HG03460 (cell line): ENCODE data around the gene ACOXL.

ENCODE experiments used
- ATAC-seq: cut with Tn5 transposase; IDR thresholded peaks from one replicate; pipeline ENCODE4 v1.9.1; 2021; ENCODE audit not compliant: unreplicated experiment

Gene ACOXL

DNA sequence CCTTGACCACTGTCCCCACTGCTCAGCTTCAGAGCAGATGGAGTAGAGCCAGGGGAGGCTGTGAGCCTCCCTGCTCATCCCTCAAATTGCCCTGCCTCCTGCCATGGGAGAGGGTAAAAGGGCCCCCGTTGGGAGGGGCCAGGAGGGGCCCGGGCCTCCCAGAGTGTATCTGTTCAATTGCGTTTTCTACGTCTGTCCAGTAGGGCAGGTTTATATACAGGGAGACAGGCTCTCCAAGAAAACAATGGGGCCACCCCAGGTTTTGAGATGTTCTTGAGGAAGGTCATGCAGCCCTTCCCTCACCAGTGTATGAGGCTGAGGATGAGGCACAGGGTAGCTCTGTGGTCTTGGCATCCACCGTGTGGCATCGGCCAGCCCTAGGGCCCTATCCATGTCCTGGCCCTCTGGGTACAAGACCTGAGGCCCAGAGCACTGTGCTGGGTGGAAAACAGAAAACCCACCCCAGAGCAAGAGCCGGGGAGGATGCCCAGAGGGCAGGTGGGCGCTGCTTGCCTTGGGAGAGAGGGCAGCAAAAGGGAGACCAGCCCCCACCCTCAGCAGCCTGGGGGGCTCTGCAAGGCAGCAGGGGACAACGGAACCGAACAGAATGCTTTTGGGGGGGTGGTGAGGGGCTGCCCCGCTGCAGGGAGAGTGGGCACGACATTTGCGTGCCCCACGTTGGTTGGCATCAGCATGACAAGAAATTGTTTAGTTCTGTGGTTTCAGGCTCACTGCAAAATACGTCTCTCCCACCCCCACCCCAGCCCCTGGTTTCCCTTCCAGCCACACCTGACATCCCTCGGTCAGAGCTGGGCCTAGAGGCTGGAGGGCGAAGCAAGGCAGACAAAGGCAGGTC lies 141.5 kb downstream of the ACOXL start:
- no peak for ATAC-seq

GRCh38 chr2:110874453-110875383 lies 142.3 kb downstream of the ACOXL start:
- no peak for ATAC-seq

DNA sequence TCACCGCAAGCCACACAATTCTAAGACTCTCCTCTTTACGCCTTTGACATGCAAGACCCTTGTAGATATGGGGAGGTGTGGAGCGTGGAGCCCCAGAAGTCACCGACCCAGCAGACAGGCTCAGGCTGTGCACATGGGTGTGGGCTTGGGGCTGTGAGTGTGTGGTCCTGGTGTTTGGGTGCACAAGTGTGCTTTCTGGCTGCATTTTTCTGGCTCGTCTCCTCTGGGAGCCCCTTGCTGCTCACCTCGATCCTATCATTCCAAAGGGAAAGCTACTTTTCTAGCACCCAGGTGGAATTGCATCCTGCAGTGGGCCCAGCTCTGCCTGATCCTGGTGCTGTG lies 143.0 kb downstream of the ACOXL start:
- no peak for ATAC-seq

- ATAC-seq, result no peak
These were observed 144.0 kb downstream of the ACOXL start for GRCh38 chr2:110876167-110876999.

DNA sequence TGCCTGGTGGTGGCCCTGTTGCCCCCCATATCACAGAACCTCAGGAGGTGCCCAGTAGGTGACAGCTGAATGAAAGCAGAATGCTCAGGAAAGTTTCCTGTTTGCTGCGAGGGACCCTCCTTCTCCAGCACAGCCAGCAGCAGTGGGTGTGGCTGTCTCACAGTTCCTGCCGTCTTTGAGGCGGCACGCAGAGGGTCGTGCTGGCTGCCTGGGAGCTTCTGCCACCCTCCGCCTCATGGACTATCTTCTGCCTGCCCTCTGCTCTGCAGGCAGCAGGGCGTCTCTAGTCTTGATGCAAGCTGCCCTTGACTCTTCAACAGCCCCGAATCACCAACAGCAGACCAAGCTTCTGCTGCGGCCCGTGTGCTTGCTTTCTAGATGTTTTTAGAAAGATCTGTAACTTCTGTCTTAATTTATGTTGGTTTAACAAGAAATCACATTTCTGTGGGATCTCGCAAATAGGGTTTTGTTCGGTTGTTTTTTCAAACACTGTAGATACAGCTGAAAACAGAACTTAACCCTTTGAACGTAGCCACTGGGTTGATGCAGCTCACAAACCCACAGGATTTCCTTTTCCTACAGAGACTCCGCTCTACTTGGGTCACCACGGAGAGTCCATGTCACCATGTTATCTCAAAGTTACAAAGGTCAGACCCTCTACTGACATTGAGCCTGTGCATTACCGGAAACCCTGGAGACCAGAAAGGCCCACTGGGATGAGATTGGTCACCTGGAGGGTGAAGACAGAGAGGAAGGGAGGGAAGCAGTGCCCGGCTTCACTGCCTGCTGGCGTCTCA lies 144.9 kb downstream of the ACOXL start:
- no peak for ATAC-seq

- ATAC-seq, result no peak
These were observed 145.8 kb downstream of the ACOXL start for GRCh38 chr2:110878150-110878549.

- ATAC-seq, result peak; percentile 83
These were observed 149.5 kb downstream of the ACOXL start for GRCh38 chr2:110881908-110882307.

- ATAC-seq, result no peak
These were observed 151.0 kb downstream of the ACOXL start for GRCh38 chr2:110883406-110883805.

GRCh38 chr2:110885256-110885655 lies 152.9 kb downstream of the ACOXL start:
- ATAC-seq, result no peak

DNA sequence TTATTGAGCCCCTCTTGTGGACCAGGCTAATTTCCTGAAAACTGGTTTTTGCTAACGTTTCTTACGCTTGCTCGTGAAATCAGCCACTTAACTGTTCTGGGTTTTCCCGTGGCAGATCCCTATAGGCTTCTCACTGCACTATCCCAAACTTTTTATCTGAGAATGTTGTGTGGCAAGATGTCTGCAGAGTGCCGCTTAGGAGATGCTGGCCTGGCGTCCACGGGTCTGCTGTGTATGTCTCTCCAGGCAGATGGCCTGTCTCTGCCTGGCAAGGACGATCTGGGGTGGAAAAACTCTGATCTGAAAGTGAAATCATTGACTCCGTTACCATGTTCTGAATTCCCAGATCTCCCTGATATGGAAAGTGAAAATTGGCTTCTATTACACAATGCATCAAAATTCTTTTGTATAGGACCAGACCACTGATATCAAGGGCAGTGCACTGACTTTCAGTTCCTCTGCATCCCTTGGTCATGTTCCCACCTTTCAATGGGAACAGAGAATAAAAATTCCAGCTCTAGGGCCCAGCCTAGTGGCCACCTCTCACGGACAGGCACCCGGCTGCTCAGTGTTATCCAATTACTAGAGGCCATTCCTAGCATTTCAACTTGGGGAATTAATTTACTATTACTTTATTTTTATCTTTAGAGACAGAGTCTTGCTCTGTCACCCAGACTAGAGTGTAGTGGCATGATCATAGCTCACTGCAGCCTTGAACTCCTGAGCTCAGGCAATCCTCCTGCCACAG lies 154.6 kb downstream of the ACOXL start:
- ATAC-seq, result no peak

GRCh38 chr2:110888411-110888810 lies 156.0 kb downstream of the ACOXL start:
- ATAC-seq, result no peak

DNA sequence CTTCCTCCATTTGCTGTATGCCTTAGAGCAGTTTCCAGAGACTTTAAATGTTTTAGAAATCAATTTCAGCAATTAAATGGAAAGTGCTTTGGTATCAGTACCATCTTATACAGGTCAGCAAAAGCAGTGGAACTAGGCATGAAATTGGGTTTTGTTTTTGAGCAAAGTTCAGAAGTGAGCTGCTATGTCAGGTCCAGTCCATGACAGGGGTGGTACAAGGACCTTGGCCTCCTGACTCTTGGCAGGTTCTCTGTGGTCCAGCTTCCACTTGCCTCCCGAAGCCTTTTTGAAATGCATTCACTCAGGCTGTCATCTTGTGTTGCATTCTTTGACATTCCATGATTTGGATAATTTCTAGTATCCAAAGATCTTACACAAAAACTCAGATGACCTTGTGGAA lies 159.3 kb downstream of the ACOXL start:
- no peak for ATAC-seq

DNA sequence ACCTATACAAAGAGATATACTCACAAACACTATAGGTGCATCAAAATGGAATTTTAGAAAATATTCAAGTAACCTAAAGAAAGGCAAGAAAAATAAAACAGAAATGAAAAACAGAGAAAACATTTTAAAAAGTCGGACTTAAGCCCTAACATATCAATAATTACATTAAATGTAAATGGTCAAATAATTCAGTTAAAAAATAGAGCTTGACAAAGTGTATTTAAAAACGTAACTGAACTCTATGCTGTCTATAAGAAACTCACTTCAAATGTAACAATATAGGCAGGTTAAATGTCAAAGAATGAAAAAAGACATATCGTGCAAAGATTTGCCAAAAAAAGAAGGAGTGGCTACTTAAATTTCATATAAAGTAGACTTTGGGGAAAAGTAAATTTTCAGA lies 163.9 kb downstream of the ACOXL start:
- ATAC-seq, result no peak

- no peak for ATAC-seq
These were observed 165.6 kb downstream of the ACOXL start for GRCh38 chr2:110897966-110898365.

- no peak for ATAC-seq
These were observed 167.8 kb downstream of the ACOXL start for GRCh38 chr2:110900191-110900590.

DNA sequence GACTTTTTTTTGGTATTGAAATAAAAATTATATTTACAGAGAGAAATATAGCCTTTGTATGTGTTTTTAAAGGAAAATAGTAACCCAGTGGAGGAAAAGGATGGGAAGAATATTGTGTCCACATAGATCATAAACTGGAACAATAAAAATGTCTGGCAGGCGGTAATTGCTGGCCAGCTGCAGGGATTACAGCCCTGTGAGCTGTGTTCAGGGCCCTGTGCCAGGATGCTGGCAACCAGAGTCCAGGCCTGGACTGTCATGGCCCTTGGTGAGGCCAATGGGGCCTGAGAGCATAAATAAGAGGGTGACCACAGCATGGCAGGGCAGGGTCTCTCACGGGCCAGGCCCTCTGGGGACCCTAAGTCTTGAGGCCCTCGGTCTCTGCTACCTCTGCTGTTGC lies 171.2 kb downstream of the ACOXL start:
- no peak for ATAC-seq

DNA sequence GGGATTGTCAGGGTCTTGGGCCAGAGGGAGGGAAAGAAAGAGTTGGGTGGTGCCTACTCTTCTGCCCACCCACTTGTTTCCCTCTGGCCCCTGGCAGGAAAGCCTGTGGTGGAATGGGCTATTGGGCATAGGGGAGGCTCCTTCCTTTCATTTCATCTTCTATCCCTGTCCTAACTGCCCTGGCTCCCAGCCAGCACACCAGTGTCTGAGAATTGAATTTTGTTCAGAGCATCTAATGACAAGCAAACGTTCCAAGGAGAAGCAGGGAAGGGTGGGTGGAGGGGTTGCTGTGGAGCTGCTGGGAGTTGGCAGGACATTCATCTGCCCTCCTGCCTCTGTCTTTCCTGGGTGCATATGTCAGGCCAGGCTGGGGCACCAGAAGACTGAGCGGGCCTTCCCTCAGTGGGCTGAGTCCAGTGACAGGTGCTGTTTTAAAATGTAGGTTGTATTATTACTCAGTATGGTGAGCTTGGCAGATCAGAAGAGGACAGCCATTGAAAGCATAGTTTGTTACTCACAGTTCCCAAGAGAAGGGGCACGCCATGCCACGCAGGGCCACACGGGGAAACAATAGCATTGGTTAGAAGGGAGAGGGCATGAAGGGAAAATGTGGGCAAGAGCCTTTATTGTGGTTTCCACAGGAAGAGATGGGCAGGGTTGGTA lies 171.9 kb downstream of the ACOXL start:
- no peak for ATAC-seq

- no peak for ATAC-seq
These were observed 172.4 kb downstream of the ACOXL start for GRCh38 chr2:110904779-110905148.

GRCh38 chr2:110905217-110905616 lies 172.8 kb downstream of the ACOXL start:
- ATAC-seq, result no peak
